ENCODE results near the gene MAML2.

GRCh38 chr11:96324912-96325311 lies 18.1 kb downstream of the MAML2 start:
- TF ChIP-seq POLR2A (IDR thresholded peaks at IDR 0.05), result no peak
- TF ChIP-seq, protein P1, sequence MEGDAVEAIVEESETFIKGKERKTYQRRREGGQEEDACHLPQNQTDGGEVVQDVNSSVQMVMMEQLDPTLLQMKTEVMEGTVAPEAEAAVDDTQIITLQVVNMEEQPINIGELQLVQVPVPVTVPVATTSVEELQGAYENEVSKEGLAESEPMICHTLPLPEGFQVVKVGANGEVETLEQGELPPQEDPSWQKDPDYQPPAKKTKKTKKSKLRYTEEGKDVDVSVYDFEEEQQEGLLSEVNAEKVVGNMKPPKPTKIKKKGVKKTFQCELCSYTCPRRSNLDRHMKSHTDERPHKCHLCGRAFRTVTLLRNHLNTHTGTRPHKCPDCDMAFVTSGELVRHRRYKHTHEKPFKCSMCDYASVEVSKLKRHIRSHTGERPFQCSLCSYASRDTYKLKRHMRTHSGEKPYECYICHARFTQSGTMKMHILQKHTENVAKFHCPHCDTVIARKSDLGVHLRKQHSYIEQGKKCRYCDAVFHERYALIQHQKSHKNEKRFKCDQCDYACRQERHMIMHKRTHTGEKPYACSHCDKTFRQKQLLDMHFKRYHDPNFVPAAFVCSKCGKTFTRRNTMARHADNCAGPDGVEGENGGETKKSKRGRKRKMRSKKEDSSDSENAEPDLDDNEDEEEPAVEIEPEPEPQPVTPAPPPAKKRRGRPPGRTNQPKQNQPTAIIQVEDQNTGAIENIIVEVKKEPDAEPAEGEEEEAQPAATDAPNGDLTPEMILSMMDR (IDR thresholded peaks at IDR 0.05), result no peak

All from esophagus squamous epithelium (tissue), 4 donors.